ENCODE measurements around the gene EDC3.

EDC3 gene

DNA sequence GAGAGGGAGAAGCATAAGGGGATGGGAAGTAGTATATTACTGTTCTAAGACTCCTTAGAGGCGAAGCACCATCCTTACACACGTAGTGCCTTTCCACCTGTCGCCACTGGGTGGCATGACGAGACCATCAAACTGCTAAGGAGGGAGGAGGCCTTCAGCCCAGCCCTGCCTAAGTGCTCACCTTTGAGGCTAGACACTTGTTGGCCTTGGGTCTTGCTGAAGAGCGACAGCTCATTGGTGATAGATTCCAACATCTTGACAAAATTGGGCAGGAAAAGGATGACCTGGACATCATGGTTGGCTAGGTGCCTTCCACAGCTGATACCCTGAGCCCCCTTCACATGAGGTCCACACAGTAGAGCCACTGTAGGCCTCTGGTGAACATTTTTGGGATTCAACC, 60.6 kb downstream of the EDC3 start:
- no peak overlapping the region for H3K27ac ChIP-seq (ENCODE audit: low read length)
- no peaks in the 10 kb centered on the region for H3K9me3 ChIP-seq (ENCODE audit: insufficient read depth, low read length)
- peaks cover 24% of the 10 kb centered on the region for H3K4me1 ChIP-seq (ENCODE audit: low read length)
- H3K27me3 ChIP-seq (ENCODE audit: low read depth, low read length), result no peaks in the 10 kb centered on the region
- no peak overlapping the region for H3K9ac ChIP-seq (ENCODE audit: low read length)
- peaks cover 32% of the 10 kb centered on the region for H4K20me1 ChIP-seq (ENCODE audit: insufficient read depth, low read length)
- H3K4me2 ChIP-seq (ENCODE audit: low read length), result no peak overlapping the region
- H2AFZ ChIP-seq (ENCODE audit: low read depth, low read length), result no peak overlapping the region
- H3K79me2 ChIP-seq (ENCODE audit: low read length), result no peaks in the 10 kb centered on the region
- TF ChIP-seq, protein P1, sequence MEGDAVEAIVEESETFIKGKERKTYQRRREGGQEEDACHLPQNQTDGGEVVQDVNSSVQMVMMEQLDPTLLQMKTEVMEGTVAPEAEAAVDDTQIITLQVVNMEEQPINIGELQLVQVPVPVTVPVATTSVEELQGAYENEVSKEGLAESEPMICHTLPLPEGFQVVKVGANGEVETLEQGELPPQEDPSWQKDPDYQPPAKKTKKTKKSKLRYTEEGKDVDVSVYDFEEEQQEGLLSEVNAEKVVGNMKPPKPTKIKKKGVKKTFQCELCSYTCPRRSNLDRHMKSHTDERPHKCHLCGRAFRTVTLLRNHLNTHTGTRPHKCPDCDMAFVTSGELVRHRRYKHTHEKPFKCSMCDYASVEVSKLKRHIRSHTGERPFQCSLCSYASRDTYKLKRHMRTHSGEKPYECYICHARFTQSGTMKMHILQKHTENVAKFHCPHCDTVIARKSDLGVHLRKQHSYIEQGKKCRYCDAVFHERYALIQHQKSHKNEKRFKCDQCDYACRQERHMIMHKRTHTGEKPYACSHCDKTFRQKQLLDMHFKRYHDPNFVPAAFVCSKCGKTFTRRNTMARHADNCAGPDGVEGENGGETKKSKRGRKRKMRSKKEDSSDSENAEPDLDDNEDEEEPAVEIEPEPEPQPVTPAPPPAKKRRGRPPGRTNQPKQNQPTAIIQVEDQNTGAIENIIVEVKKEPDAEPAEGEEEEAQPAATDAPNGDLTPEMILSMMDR (IDR thresholded peaks at IDR 0.05; ENCODE audit: low read depth, low read length), result peak; percentile 97
- no peak for TF ChIP-seq EZH2phosphoT487 (IDR thresholded peaks at IDR 0.05; ENCODE audit: low read depth)
- H3K4me3 ChIP-seq (ENCODE audit: low read length), result no peak overlapping the region
- peaks cover 81% of the 10 kb centered on the region for H3K36me3 ChIP-seq (replicated peaks; ENCODE audit: low read depth, low read length)

DNA sequence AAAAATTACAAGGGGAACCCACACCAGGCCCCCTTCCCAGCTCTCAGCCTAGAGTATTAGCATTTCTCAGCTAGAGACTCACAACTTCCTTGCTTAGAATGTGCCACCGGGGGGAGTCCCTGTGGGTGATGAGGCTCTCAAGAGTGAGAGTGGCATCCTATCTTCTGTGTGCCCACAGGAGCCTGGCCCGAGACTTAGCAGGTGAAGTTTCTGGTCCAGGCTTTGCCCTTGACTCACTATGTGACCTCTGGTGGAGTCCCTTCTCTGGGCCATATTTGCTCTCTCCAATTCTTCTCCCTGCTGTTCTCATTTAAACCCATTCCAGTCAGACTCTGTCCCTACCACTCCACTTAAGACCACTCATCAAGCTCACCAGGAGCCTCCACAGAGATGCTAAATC, 62.0 kb downstream of the EDC3 start:
- no peak for TF ChIP-seq EZH2phosphoT487 (IDR thresholded peaks at IDR 0.05; ENCODE audit: low read depth)
- TF ChIP-seq, protein P1 (IDR thresholded peaks at IDR 0.05; ENCODE audit: low read depth, low read length), result no peak
- Histone ChIP-seq H3K4me3 (ENCODE audit: low read length) (no peak overlapping the region), H3K9ac (ENCODE audit: low read length) (no peak overlapping the region), H3K4me1 (ENCODE audit: low read length) (peaks cover 36% of the 10 kb centered on the region), H3K27me3 (ENCODE audit: low read depth, low read length) (no peaks in the 10 kb centered on the region), H3K79me2 (ENCODE audit: low read length) (peaks cover 4% of the 10 kb centered on the region; the same call in 1 of the 2 replicates), H4K20me1 (ENCODE audit: insufficient read depth, low read length) (peaks cover 35% of the 10 kb centered on the region), H3K36me3 (replicated peaks; ENCODE audit: low read depth, low read length) (peaks cover 79% of the 10 kb centered on the region), H3K4me2 (ENCODE audit: low read length) (no peak overlapping the region), H2AFZ (ENCODE audit: low read depth, low read length) (no peak overlapping the region), H3K9me3 (ENCODE audit: insufficient read depth, low read length) (no peaks in the 10 kb centered on the region), H3K27ac (ENCODE audit: low read length) (peak overlapping the region; percentile 35)

DNA sequence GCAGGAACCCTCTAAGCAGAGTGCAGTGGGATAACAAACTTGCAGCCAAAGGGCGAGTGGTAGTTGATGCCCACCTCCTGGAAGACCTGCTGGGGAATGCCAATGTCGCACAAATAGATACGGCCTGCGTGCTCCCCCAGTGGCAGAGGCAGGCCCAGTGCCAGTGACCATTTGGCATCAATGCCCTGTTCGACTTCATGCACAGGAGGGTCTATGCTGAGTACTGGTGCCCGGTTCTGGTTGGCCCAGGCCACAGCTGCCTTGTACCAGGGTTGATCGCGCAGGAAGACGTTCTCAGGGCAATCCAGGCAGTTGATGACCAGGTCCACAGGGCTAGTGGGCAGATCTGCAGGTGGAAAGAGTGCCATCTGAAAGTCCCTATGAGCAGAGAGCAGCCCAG, 63.2 kb downstream of the EDC3 start:
- no peak overlapping the region for H2AFZ ChIP-seq (ENCODE audit: low read depth, low read length)
- H3K27ac ChIP-seq (ENCODE audit: low read length), result no peak overlapping the region
- H3K27me3 ChIP-seq (ENCODE audit: low read depth, low read length), result no peaks in the 10 kb centered on the region
- no peaks in the 10 kb centered on the region for H3K9me3 ChIP-seq (ENCODE audit: insufficient read depth, low read length)
- peaks cover 46% of the 10 kb centered on the region for H3K4me1 ChIP-seq (ENCODE audit: low read length)
- no peak overlapping the region for H3K9ac ChIP-seq (ENCODE audit: low read length)
- no peak overlapping the region for H3K4me3 ChIP-seq (ENCODE audit: low read length)
- H3K36me3 ChIP-seq (replicated peaks; ENCODE audit: low read depth, low read length), result peaks cover 87% of the 10 kb centered on the region
- H3K4me2 ChIP-seq (ENCODE audit: low read length), result no peak overlapping the region
- TF ChIP-seq, protein P1 (IDR thresholded peaks at IDR 0.05; ENCODE audit: low read depth, low read length), result no peak
- TF ChIP-seq EZH2phosphoT487 (IDR thresholded peaks at IDR 0.05; ENCODE audit: low read depth), result no peak
- H4K20me1 ChIP-seq (ENCODE audit: insufficient read depth, low read length), result peaks cover 35% of the 10 kb centered on the region
- H3K79me2 ChIP-seq (ENCODE audit: low read length), result peaks cover 16% of the 10 kb centered on the region

DNA sequence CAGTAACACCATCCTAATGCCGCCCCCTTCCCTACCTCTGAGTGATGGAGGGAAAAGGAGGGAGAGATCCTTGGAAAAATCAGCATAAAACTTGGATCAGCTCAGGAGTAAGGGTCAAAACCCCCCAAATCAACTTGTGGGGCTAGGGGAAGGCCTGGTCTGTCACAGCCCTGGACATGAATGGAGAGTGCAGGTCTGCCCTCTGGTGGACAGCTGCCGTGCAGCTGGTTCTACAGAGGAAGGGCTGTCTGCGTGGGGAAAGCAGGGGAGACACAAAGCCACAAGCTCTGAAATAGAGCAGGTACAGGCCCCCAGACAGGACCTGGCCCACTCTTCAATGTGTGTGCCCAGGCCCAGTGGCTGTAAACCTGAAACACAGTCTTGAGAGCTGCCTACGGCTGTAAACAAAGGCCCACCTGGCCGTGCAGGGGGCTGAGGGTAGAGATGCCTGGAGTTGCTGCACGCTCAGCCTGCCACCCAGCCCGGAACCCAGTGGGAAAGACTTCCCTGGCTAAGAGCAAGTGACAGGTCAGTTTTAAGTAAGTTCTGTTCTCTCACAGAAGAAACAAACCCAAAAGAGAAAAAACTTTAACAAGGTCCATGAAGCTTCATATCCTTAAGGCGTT, 63.8 kb downstream of the EDC3 start:
- Histone ChIP-seq H4K20me1 (ENCODE audit: insufficient read depth, low read length) (peaks cover 35% of the 10 kb centered on the region), H3K9ac (ENCODE audit: low read length) (no peak overlapping the region), H3K27ac (ENCODE audit: low read length) (peak overlapping the region; percentile 88; the same call in 1 of the 2 replicates)

More for the DNA sequence above, 63.8 kb downstream of the EDC3 start:
- Histone ChIP-seq H3K9me3 (ENCODE audit: insufficient read depth, low read length) (no peaks in the 10 kb centered on the region), H3K4me2 (ENCODE audit: low read length) (no peak overlapping the region), H2AFZ (ENCODE audit: low read depth, low read length) (no peak overlapping the region), H3K27me3 (ENCODE audit: low read depth, low read length) (no peaks in the 10 kb centered on the region), H3K79me2 (ENCODE audit: low read length) (peaks cover 18% of the 10 kb centered on the region), H3K36me3 (replicated peaks; ENCODE audit: low read depth, low read length) (peaks cover 85% of the 10 kb centered on the region), H3K4me3 (ENCODE audit: low read length) (no peak overlapping the region), H3K4me1 (ENCODE audit: low read length) (peaks cover 52% of the 10 kb centered on the region)
- TF ChIP-seq EZH2phosphoT487 (IDR thresholded peaks at IDR 0.05; ENCODE audit: low read depth), result no peak
- TF ChIP-seq, protein P1 (IDR thresholded peaks at IDR 0.05; ENCODE audit: low read depth, low read length), result peak; percentile 97

All from OCI-LY3 (cell line).